IPS-NIHi11 (cell line): Measurements from ENCODE around the gene PCSK5.

Source experiments
- DNase-seq: peaks from one replicate; pipeline ENCODE4 v3.0.0; 2012; ENCODE audit warnings: mixed read lengths, low spot score

PCSK5 gene

DNA sequence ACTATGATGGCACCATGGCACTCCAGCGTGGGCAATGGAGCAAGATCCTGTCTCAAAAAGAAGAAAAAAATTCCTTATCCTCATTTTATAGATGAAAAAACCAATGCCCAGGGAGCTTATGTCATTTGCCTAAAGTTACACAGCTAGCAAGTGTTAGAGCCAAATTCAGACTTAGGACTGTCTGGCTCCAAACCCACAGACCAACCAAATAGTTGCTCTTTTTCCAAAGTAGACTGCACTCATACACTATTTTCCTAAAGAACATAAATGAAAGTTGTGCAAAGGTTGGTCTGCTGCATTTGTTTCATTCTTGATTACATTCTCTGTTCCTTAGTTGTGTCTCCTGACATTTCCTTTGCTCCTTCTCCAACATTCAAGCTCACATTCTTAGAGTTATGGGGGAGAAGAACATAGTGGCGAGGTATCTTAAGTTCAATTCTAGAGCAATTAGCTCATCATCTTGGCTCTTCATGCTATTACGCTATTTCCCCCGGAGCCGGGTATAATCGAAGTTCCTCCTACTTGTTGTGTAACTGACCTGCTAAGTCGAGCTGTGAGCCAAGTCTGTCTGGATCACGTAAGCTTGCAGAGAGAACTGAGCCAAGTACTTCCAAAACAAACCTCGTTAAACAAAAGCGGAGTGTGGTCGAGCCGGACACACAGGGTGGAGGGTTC lies 365.4 kb downstream of the PCSK5 start:
- no peak for DNase-seq

DNA sequence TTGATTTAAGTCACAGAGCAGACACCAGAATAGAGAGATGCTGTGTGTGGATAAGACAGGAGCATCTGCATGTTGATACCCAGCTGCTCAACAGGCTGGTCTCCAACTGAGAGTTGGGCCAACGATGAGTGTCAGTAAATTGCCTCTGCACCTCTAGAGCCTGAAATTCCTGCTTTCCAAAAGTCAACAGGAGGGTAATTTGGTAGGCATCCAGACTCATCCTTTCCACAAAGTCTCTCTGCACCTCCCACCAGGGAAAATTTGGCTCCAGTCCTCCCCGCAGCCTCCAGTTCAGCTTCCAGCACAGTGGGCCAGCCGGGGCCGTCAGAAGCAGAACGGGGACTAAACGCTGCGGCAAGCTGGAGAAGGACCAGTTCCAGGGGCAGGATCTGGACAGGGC lies 366.8 kb downstream of the PCSK5 start:
- DNase-seq: no peak

DNA sequence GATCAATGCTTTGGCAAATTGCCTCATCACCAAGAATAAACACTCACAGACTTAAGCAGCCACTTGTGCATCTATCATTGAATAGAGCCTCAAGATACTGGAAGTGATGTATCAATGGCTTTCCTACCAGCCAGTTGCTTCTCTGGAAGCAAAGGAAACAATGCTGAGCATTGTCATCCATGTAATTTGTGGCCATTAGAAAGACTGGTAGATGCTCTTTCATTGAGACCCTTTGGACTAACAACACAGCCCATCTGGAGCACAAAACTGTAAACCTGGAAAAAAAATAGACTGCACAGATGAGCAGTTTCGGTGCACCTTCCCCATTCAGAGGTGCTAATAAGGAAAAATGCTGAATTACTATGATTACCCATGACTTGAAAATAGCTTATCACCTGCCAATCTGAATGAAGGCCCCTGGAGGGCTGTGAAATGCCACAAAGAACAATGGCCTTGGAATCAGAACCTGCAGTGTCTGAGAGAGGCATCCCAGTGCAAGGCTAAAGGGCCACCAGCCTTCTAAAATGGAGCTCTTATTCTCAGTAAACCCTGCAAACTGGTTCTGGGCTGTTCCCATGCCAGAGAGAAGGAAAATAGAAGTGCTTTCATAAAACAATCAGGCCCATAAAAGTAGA lies 376.3 kb downstream of the PCSK5 start:
- DNase-seq: no peak

DNA sequence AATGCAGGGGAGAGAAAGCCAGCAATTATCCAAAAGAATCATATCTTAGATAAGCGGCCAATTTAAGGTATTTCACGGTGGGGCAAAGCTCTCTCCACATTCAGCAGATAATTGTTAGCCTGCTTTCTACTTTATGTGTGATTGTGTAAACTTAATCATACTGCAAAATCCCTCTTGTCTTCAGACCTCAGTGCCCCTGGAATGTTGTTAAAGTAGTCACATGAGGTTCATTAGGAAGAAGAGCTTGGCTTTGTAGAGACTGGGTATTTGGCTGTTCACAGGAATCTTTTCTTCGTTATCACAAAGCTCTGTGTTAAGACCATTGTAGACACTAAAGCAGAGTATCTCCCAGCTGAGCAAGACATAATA lies 376.8 kb downstream of the PCSK5 start:
- no peak for DNase-seq

DNA sequence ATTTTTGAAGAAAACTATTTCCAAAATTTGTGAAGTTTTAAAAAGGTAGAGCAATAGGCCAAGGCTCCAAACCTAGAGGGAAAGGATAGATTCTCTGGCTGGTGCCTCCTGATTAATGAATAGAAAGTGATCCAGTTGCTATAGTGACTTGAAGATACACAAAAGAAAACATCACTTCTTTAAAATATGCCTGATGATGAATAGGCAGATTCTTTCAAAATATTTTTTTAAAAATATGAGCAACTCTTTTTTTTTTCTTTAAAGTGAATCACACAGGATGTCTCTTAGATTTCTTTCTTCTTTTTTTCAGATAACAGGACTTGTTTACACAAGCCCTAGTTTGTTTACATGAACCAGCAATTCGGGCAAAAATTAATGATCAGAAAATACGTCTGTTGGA lies 379.3 kb downstream of the PCSK5 start:
- no peak for DNase-seq

DNA sequence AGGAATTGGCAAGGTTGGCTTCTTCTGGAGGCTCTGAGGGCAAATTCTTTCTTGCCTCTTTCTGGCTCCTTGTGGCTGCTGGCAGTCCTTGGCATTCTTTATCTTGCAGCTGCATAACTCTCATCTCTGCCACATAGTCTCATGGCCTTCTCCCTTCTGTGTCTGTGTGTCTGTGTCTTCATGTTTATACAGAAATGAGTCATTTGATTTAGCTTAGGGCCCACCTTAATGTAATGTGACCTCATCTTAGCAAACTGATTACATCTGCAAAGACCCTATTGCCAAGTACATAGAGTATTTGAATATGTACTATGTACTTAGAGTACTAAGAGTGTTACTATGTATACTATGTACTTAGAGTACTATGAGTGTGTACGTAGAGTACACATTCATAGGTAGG lies 381.3 kb downstream of the PCSK5 start:
- DNase-seq: no peak

DNA sequence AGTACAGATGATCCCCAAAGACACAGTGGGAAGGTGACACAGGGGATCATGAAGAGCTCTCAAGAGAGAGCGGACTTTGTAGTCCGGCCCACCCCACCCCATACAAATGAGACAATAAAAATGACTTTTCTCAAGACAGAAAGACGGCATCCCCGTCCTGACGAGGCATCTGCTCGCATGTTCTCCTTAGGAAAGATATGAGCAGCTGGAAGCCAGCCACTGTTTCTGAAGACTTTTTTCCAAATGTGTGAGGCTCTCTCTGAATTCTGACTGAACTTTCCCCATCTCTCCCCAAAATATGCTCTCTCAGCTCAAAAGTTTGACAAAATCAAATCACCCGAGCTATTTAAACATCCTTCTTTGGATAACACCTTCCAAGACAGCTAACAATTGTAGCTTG lies 398.6 kb downstream of the PCSK5 start:
- no peak for DNase-seq

DNA sequence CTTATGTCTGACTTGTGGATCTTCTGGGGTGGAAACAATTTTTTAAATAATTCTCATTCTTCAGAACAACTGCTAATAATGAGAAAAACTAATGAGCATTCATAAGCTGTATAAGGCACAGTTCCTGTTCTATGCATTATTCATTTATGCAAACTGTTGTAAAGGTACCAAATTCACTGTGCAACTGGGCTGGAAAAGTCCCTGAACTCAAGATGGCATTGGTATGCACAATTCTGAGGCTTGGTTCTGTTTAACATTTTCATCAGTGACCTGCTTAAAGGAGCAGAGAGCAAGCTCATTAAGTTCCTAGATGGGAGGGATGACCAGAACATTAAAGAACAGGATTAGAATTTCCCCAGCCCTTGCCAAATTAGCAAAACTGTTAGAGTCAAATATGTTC lies 399.2 kb downstream of the PCSK5 start:
- DNase-seq: no peak

DNA sequence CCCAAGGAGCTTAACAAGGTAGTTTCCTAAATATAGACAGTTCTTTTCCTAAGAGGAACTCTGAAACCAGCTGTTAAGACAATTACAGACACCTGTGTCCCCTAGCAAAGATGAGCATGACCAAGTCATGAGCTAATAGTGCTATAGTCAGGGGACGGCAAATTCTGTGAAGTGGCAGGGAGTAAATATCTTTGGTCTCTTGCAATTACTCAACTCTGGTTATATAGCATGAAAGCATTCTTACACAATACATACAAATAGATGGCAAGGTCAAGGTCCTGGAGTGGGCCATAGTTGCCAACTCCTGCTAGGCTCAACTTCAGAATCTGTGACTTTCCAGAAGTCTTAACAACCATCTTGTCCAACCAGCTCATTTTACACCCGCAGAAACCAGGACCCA lies 400.1 kb downstream of the PCSK5 start:
- no peak for DNase-seq

DNA sequence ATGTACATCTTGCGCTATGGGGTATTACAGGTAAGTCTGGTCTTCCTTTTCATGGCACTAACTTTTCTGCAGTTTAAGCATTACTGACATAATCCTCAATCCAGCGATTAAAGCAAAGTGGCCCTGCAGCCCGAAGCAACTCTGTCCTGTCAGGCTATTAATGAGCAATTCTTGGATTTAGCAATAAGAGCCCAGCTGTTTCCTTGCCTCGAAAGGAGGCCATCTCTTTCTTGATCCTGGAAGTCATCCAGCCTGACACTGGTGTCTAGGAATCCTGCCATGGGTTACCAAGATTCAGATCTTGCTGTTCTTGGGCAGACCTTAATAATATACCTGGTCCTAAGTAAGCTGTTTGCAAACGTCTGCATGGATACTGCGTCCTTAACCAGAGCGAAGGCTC lies 401.8 kb downstream of the PCSK5 start:
- DNase-seq: no peak

DNA sequence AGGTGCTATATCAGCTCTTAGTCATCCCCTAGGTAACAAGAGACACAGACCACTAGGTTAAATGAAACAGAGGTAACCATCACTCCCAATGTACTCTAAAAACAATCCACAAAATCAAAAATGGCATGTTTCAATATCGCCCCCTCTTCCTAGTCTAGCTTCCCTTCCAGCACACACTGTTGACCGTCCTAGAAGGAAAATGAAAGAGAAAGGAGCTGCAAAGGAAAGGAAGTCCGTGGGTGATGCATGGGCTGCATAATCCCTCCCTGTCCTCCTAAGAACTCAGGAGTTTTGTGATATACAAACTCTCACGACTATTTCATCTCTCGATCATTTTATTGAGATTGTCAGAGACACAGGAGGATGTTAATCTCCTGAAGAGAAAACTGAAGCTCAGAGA lies 402.2 kb downstream of the PCSK5 start:
- no peak for DNase-seq

DNA sequence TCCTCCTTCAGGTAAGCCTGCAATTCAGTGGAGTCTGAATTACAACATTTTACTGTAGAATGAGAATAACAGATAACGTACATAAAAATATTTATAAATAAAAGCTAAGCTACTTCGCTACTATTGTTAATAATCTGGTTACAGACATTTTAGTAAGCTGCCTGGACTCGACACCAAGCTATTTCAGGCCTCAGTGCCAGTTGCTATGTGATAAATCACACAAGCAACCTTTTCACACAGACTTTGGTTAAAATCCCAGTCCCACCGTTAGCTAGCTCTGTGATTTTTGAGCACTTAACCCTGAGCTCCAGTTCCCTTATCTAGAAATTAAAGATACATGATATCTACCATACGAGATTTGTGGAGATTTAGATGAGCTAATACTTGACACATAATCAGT lies 403.8 kb downstream of the PCSK5 start:
- DNase-seq: no peak

DNA sequence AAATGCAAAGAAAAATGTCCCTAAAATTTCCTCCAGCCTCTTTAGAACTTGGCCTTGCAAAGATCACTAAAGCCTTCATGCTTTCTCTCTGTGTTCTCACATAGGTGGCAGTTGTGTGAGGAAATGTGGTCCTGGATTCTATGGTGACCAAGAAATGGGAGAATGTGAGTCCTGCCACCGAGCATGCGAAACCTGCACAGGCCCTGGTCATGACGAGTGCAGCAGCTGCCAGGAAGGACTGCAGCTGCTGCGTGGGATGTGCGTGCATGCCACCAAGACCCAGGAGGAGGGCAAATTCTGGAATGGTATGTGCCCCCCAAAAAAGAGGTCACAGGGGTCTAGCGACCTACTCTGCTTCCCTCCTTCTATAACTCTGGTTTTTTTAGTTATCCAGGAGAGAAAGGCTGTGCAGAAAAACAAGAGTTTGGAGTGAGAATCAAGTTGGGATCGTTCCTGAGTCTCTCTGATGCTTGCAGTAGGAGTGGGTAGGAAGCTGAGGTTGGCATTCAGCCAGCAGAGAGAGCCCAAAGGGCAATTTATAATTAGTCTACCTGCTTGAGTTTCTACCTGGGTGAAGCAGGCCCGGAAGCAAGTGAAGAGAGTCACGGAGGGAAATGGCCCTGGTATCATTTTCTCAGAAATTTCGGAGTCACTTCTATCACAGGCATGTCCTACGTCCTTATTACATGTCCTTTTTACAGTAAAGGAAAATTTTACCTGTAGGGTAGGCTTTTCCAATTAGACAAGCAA lies 406.3 kb downstream of the PCSK5 start:
- no peak for DNase-seq

DNA sequence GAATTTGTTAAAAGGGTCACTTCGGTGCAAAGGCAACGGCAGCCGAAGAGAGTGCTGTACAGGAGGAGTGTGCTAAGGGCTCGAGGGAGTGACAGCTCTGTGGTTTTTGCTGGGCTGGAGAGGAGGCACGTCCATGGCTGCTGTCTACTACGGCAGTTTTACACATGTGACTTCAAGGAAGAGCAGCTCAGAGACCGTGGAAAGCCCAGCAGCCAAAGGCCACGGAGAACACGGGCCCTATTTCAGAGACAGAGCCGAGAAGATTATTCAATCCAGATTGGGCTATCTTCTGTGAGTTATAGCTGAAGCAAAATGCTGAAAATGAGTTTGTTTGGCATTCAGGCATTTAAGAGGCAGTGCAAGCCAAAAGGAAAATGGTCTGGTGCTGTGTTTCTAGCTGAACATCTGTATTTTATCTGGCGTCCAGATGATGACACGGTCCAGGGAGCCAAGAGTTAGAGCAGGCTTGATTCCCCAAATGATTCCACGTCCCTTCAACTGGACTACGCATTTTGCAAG lies 407.3 kb downstream of the PCSK5 start:
- no peak for DNase-seq

DNA sequence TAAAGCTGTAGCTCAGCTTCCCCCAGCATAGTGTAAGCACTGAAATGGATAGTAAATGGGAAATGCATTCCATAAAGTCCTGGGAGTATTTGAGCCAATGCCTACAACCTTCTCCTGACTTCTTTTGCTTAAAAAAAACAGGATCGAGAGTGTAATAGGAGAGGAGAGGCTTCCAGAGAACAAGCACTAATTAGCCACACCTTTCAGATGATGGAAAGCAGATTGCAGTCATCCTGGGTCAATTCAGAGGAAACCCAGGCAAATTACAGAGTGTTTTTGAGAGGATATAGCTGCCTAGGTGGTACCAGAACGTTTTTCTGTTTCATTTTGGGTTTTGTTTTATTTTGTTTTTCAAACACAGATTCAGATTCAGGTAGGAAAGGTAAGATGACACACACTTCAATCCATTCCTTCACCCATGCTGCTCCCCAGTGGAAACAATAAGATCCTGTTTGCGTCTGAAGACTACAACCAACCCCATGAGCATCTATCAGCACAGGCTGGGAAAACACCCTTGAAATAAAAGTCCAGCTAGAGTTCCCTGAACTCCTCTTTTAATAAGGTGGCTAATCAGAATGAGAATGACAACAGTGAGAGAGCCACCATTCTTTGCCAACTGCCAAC lies 408.2 kb downstream of the PCSK5 start:
- no peak for DNase-seq

DNA sequence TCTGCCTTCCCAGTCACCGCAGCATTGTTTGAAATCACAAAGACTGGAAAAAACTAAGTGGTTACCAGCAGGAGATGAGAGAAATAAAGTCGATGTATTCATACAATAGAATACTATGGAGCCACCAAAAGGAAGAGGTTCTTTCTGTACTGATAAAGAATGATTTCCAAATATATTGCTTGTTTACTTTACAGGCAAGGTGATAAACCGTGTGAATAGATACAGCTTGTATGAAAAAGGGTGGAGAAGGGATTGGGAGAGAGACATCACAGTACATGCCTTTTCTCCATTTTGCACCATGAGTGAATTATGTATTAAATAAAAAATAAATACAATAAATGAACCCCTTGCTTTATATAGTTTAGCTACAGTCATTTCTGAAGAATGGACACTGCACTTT lies 412.1 kb downstream of the PCSK5 start:
- no peak for DNase-seq

DNA sequence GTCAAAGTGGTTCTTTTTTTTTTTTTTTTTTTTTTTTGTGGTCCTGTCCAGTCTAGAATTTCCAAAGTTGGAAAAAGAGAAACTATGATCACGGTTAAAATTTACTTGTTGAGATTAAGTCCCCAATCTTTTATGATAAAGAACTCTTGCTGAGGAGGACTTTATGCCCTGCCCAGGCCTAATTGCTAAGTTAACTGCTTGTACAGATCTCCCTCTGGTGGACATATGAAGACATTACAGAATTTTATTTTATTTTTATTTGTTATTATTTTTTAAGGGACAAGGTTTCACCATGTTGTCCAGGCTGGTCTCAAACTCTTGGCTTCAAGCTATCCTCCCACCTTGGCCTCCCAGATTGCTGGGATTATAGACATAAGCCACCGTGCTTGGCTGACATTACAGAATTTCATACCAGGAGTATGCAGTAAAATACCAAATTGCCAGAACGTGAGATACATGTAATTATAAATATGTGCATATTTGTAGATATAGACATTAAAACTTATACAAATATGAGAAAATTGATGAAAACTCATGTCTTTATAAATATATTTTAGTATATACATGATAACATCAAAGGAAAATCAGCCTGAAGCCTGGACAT lies 412.6 kb downstream of the PCSK5 start:
- DNase-seq: peak; percentile 58

DNA sequence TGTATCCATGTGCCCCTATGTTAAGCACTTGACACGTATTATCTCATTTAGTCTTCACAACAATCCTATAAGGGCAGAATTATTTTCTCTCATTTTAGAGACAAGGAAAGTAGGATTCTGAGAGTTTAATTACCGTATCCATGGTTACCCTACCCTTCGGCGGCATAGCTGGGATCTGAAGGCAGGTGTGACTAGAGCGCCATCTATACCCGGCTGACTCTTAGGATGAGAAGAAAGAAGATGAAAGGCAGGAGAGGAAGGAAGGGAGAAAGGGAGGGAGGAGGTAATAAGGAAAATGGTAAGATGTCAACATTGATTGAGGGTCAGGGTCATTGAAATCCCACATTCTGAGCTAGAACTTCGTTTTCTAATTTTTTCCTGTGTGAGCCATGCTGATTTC lies 416.6 kb downstream of the PCSK5 start:
- DNase-seq: peak; percentile 63

DNA sequence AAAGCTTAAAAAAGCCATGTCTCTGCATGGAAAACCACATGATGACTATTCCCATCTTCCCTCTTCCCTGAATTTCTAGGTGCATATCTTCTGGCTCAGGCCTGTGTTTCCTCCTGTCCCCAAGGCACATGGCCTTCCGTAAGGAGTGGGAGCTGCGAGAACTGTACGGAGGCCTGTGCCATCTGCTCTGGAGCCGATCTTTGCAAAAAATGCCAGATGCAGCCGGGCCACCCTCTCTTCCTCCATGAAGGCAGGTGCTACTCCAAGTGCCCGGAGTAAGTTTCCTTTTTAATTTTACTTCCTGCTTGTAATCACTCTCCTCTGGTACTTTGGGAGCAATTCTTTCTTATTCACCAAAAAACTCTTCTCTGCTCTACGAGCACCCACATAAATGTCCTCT lies 420.1 kb downstream of the PCSK5 start:
- DNase-seq: no peak

DNA sequence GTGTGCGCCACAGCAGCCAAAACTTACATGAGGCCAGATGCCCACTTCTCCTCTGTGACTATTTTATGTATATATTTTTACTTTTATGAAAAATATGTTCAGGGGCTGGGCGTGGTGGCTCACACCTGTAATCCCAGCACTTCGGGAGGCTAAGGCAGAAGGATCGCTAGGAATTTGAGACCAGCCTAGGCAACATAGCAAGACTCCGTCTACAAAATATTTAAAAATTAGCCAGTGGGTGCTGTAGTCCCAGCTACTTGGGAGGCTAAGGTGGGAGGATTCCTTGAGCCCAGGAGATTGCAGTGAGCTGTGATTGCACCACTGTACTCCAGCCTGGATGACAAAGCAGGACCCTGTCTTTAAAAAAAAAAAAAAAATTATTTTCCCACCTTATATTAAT lies 420.5 kb downstream of the PCSK5 start:
- no peak for DNase-seq

DNA sequence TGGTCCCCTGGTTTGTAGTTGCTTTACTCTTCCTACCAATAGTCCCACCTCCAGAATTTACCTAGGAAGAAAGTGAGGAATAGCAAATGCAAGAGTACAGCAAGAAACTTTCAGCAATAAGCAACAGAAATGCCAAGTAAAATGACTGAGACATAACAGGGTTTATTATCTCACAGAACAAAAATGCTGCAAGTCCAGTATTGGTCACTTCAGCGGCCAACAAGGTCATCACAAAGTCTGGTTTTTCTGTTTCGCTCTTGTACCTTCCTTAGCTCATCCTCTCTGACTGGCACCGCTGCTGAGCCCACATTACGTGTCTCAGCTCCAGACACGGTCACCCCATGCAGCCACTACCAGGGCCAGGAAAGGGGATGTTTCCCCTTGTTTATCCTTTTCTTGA lies 421.1 kb downstream of the PCSK5 start:
- no peak for DNase-seq

DNA sequence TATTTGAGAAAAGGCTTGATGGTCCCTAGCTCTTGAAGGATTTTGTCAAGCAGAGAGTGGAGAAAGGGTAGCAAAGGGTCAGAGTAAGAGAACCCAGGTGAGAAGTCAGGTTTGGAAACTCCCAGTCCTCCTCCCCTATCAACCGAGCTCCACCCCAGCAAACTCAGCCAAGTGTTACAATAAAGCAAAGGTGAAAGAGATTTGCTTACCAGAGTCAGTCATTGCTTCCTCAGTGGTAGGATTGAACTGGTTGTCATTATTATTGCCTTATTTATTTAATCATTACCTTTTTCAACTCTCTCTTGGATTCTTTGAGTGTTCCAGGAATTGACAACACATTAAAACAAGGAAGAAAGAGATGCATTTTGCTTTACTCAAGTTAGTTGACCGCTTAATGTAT lies 423.3 kb downstream of the PCSK5 start:
- DNase-seq: no peak

DNA sequence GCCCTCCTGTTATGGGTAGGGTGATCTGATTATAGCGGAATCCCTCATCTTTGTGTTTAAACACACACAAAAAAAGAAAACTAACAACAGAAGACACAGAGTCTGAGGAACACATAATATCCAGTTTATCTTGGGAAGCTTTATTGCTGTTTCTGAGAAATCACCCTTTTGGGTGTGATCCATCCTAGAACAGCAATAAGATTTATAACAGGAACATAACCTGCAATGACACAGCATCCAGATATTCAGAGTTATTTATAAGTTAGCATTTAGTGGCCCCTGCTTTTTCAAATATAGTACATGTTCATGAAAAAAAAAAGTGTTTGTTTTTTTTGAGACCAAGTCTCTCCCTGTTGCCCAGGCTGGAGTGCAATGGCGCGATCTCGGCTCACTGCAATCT lies 423.8 kb downstream of the PCSK5 start:
- DNase-seq: no peak
